Endothelial cell of hepatic sinusoid (primary cell): ENCODE results near the gene RESP18.
"Not testable (repeated sequence)": the region's sequence is repeated elsewhere in the genome, so short reads cannot be mapped to it uniquely, and the experiment has no call there.

Source experiments
- in situ Hi-C: cut with HindIII; loops from 2 replicates; pipeline ENCODE4 v1.10.0; 2017; ENCODE audit warnings: low sequenced_read_pairs

RESP18 gene

GRCh38 chr2:219294356-219295351 lies 37.9 kb downstream of the RESP18 start:
- in situ Hi-C loops = loop anchor here (5.0 kb wide), 2 partner anchors 38 to 47 kb away; partner anchors contain the start of genes GLB1L, RESP18 and STK16

GRCh38 chr2:219293736-219294231 lies 38.8 kb downstream of the RESP18 start:
- in situ Hi-C loops = no loop called here

DNA sequence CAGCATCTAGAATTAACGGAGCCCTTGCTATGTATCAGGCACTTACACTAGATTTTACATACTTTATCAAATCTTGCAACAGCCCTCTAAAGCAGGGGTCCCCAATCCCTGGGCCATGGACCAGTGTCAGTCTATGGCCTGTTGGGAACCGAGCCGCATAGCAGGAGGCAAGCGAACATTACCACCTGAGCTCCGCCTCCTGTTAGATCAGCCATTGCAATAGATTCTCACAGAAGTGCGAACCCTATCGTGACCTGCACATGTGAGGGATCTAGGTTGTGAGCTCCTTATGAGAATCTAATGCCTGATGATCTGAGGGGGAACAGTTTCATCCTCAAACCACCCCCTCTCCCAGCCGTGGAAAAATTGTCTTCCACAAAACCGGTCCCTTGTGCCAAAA lies 39.9 kb downstream of the RESP18 start:
- in situ Hi-C loops = no loop called here

DNA sequence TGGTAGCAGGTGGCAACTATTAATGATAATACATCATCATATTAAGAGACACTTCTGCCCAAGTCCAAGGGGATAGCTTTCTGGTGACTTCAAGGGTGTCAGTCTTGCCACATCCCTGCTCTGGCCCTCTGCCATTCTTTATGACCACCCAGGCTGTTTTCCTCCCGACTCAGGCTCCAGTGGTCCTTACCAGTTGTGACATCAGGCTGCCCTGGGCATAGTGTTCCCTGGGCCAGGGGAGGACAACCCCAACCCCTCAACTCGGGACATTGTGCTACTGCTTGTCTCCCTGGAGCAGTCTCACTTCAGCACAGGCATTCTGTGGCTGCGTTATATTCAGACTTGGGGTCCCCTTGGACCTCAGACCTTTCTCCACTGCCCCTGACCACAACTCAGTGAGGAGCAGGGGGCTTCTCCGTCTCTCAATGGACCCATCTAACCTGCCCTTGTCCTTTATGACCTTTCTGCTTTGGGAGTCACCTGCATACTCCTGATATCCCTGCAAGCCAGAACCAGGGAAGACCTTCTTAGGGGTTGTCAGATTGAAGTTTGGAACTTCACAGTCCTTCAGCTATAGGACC lies 40.5 kb downstream of the RESP18 start:
- in situ Hi-C loops = no loop called here

DNA sequence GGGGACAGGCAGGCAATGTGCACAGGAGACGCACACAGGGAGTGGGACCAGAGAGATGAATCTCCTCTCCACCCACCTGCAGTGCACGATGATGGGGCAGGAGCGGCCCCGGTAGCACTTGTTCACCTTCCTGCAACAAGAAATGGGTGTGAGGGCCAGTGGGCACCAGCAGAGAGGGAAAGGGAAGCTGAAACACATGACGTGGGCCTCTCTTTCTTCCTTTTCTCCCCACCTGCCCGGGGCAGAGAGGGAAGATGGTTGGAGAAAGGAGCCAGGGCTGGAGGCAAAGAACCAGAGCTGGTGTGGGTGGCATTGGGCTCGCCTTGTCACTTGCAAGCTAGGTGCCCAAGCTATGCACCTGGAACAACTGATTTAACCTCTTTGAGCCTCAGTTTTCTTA lies 41.1 kb downstream of the RESP18 start:
- in situ Hi-C loops = no loop called here

GRCh38 chr2:219290381-219291171 lies 42.0 kb downstream of the RESP18 start:
- in situ Hi-C loops = no loop called here

- in situ Hi-C loops = no loop called here
Observed at GRCh38 chr2:219289537-219290361, 42.8 kb downstream of the RESP18 start.

DNA sequence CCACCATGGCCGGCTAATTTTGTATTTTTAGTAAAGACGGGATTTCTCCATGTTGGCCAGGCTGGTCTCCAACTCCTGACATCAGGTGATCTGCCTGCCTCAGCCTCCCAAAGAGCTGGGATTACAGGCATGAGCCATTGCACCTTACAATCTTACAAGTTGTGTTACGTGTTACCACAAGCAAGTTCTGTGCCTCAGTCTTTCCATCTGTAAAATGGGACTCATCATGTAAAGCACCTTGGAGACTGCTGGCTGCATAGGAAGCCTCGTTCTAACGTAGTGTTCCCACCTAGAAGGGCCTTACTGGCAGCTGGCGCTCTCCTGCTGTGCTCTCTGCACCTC lies 43.4 kb downstream of the RESP18 start:
- in situ Hi-C loops = no loop called here

DNA sequence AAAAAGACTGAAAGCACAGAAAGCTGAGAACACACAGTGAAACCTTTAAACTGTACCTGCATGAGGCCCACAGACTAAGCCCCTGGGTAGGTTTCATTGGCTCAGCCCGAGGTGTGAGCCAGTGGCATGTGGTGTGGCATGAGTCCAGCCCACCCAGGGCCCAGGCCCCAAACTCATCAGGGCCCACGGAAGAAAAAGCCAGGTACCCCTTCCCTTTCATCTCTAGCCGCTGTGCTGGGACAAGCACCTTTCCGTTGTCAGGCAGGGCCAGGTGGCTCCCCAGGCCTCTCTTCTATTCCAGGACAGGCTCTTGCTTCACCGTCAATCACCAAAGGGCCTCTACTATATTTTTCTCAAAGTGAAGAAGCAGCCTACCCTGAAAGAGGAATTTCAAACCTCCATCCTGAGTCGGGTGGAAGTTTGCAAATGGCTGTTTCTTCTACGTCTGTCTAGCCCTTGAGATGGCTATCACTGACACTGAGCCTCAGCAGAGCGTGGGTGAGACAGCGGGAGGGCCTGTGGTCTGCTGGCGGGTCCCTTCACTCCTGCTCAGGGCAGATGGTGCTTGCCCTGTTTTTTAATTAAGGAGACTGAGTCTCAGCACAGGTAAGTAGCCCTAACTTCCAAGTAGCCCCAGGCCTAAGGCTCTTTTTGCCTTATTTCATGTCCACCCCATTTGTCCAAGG lies 44.8 kb downstream of the RESP18 start:
- in situ Hi-C loops = no loop called here

GRCh38 chr2:219287116-219287440 lies 45.5 kb downstream of the RESP18 start:
- in situ Hi-C loops = not testable (repeated sequence)

DNA sequence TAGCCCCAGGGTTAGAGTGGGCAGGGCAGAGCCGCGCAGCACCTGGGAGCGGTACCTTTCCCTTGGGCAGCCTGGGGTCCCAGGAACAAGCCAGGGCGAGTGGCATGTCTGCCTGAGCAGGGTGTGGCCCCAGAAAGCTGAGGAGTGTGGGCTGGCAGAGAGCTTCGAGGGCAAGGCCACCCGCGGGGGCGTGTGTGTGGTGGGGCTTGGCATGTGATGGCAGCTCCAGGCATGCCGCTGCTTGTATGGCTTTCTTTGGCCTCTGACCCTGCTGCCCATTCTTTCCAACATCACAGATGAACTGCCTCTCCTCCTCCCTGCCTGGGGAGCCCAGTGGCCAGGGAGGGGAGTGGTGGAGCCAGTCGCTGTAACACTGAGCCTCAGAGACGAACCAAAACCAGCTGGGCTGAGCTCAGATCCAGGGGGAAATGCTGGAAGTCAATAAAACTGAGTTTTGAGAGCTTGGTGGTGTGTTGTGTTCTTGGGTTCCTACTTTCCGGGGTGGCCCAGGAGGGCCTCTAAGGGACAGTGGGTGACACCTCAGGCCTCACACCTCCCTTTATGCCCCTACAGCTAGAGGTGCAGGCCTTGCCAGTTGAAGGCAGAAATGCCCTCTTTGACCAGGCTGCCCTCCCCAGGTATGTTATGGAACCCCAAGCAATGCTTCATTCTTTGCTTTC lies 46.0 kb downstream of the RESP18 start:
- in situ Hi-C loops = no loop called here

DNA sequence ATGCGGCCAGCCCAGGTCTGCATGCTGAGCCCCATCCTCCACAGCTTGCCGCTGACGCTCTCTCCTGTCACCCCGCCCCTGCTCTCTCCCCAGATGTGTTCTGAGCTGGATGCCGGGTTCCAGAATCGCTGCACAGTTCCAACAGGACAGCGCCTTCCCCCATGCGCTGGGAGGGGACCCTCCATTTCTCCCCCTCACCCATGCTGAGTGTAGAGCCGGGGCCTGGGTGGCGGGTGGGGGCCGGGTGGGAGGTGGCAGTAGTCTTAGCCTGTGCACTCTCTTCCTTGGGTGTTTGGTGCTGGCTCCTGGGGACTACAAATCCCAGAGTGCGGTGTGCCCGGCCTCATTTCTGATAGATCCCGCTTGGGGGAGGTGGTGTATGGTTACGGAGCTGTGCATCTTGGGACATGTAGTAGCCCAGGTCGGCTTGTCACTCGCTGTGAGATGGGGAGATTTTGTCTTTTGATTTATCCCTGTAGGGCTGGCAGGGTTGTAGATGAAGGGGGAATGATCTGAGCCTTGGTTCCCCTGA lies 46.6 kb downstream of the RESP18 start:
- in situ Hi-C loops = no loop called here

GRCh38 chr2:219285373-219285735 lies 47.2 kb downstream of the RESP18 start:
- in situ Hi-C loops = no loop called here

GRCh38 chr2:219284501-219285372 lies 47.8 kb downstream of the RESP18 start:
- in situ Hi-C loops = no loop called here

DNA sequence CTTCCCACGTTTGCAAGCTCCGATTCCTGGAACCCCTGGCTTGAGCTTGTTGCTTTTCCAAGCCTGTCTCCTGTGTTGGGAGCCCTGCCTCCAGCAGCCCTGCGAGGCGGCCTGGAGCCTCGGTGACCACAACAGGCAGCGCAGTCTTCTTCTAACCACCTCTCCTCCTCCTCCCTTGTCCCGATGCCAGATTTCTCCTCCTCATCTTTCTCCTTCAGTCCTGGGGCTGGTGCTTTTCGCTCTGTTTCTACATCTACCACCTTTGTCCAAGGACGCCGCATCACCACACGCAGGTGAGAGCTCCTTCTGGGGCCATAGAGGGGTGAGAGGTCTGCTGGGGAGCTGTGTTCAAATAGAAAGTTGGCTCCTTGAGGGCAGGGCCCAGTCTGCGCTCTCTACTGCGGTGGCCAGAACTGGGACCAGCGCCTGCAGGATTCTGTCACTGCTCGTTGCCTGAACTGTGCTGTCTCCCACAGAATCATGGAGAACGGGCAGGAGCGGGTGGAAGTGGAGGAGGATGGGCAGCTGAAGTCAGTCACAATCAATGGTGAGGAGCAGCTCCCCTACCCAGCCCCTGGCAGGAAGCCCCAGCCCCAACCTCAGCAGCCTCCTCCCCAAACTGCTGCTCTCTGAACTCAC lies 49.5 kb downstream of the RESP18 start:
- in situ Hi-C loops = no loop called here

DNA sequence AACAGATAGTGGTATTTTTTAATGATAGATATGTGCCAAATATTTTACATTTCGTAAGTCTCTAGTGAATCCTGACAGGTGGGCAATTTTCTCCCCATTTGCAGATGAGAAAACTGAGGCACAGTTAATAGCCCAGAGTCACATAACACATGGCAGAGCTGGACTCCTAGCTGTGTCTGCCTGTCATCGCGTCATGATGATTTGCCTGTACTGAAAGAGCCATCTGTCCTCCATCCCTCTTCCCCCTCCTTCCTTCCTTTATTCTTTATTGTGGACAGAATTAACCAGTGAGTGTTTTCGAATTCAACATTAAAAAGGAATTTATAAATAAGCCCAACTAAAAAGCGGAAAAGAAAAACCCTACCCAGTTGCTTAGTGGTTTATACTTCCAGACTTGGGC lies 50.2 kb downstream of the RESP18 start:
- in situ Hi-C loops = no loop called here

GRCh38 chr2:219281588-219281987 lies 51.0 kb downstream of the RESP18 start:
- in situ Hi-C loops = no loop called here

DNA sequence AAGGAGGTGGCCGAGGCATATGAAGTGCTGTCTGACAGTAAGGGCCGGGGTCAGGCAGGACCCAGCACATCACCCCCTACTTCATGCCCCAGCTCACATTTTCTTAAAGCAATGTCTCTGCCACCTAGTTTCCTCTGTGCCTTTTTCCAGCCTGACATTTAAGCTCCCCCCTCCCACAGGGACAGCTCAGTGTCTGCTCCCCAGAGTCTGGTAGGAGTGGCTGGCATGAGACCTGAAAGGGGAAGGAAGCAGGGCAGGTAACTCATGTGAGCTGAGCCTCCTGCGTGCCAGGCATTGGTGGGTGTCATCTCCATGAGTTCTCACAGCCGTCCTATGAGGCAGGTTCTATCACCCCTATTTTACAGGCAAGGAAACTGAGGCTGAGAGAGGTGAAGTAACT lies 51.9 kb downstream of the RESP18 start:
- in situ Hi-C loops = no loop called here
